OCI-LY1 (cell line): ENCODE results near the gene FBRSL1.

Source experiments
- EZH2 ChIP-seq: fragments of 200-600 bp; sonication (generic), shearing (Covaris generic); IDR thresholded peaks from 2 replicates; pipeline ENCODE4 v1.8.0; 2017; ENCODE audit warnings: borderline replicate concordance, mixed run types, mild to moderate bottlenecking, antibody characterized with exemption, low read length, moderate library complexity, mixed read lengths
- TF ChIP-seq, protein P1 (sequence below): fragments of 200-600 bp; sonication (generic), shearing (Covaris generic); IDR thresholded peaks from 2 replicates; pipeline ENCODE4 v1.5.1; 2017; ENCODE audit warnings: mild to moderate bottlenecking, antibody characterized with exemption, low read length, moderate library complexity, mixed read lengths

GRCh38 chr12:132537049-132537448 lies 47.1 kb downstream of the FBRSL1 start:
- TF ChIP-seq, protein P1, sequence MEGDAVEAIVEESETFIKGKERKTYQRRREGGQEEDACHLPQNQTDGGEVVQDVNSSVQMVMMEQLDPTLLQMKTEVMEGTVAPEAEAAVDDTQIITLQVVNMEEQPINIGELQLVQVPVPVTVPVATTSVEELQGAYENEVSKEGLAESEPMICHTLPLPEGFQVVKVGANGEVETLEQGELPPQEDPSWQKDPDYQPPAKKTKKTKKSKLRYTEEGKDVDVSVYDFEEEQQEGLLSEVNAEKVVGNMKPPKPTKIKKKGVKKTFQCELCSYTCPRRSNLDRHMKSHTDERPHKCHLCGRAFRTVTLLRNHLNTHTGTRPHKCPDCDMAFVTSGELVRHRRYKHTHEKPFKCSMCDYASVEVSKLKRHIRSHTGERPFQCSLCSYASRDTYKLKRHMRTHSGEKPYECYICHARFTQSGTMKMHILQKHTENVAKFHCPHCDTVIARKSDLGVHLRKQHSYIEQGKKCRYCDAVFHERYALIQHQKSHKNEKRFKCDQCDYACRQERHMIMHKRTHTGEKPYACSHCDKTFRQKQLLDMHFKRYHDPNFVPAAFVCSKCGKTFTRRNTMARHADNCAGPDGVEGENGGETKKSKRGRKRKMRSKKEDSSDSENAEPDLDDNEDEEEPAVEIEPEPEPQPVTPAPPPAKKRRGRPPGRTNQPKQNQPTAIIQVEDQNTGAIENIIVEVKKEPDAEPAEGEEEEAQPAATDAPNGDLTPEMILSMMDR = no peak
- no peak for TF ChIP-seq EZH2
